Measurements from ENCODE around the gene C4orf51. TPM values are rescaled to one million over a fixed set of nuclear protein-coding genes. Genes with fewer than 3 reads are reported as not detected.

The C4orf51 gene
- total RNA-seq, 2 experiments from 2014 or later, result not detected

- Mint-ChIP-seq H3K4me1 (ENCODE audit: low read depth) (peaks cover 15% of the 10 kb centered on the region), H3K36me3 (ENCODE audit: low read depth) (peaks cover 78% of the 10 kb centered on the region), H3K27me3 (ENCODE audit: low read depth) (no peaks in the 10 kb centered on the region), H3K9me3 (ENCODE audit: insufficient read depth) (peaks cover 14% of the 10 kb centered on the region), H3K27ac (no peak overlapping the region), H3K4me3 (no peak overlapping the region)
- CTCF ChIA-PET, result no interaction called here
- DNase-seq (no peak), ATAC-seq (no peak)
- POLR2A ChIA-PET, result no interaction called here
Measured at GRCh38 chr4:145762719-145763118, 82.8 kb downstream of the C4orf51 start.

GRCh38 chr4:145763399-145763798 is 83.5 kb downstream of the C4orf51 start:
- Mint-ChIP-seq H3K27me3 (ENCODE audit: low read depth) (no peaks in the 10 kb centered on the region), H3K27ac (no peak overlapping the region), H3K4me1 (ENCODE audit: low read depth) (peaks cover 15% of the 10 kb centered on the region), H3K9me3 (ENCODE audit: insufficient read depth) (peaks cover 16% of the 10 kb centered on the region), H3K4me3 (no peak overlapping the region), H3K36me3 (ENCODE audit: low read depth) (peaks cover 80% of the 10 kb centered on the region)
- no peak for ATAC-seq
- no peak for DNase-seq
- POLR2A ChIA-PET, result no interaction called here
- CTCF ChIA-PET, result interaction anchor here (0.7 kb wide), 1 partner anchor 20 kb away, joined by 3 read pairs; no protein-coding TSS in a partner anchor

- no peak for DNase-seq
- H3K4me1 Mint-ChIP-seq (ENCODE audit: low read depth), result peaks cover 15% of the 10 kb centered on the region
- no peak overlapping the region for H3K4me3 Mint-ChIP-seq
- no peak overlapping the region for H3K27ac Mint-ChIP-seq
- H3K27me3 Mint-ChIP-seq (ENCODE audit: low read depth), result no peaks in the 10 kb centered on the region
- ChIA-PET POLR2A (no interaction called here), CTCF (no interaction called here)
- ATAC-seq, result no peak
- peaks cover 63% of the 10 kb centered on the region for H3K36me3 Mint-ChIP-seq (ENCODE audit: low read depth)
- H3K9me3 Mint-ChIP-seq (ENCODE audit: insufficient read depth), result peaks cover 16% of the 10 kb centered on the region
Measured at GRCh38 chr4:145766273-145766672, 86.3 kb downstream of the C4orf51 start.

- no peak for ATAC-seq
- Mint-ChIP-seq H3K27me3 (ENCODE audit: low read depth) (no peaks in the 10 kb centered on the region), H3K4me1 (ENCODE audit: low read depth) (peaks cover 15% of the 10 kb centered on the region), H3K4me3 (no peak overlapping the region), H3K27ac (no peak overlapping the region), H3K36me3 (ENCODE audit: low read depth) (peaks cover 55% of the 10 kb centered on the region), H3K9me3 (ENCODE audit: insufficient read depth) (peaks cover 16% of the 10 kb centered on the region)
- ChIA-PET CTCF (no interaction called here), POLR2A (no interaction called here)
- DNase-seq, result no peak
Measured at GRCh38 chr4:145769450-145770037, 89.6 kb downstream of the C4orf51 start.

- no peak for DNase-seq
- peaks cover 49% of the 10 kb centered on the region for H3K36me3 Mint-ChIP-seq (ENCODE audit: low read depth)
- ChIA-PET POLR2A (no interaction called here), CTCF (no interaction called here)
- no peak overlapping the region for H3K27ac Mint-ChIP-seq
- no peak for ATAC-seq
- H3K4me3 Mint-ChIP-seq, result no peak overlapping the region
- H3K27me3 Mint-ChIP-seq (ENCODE audit: low read depth), result no peaks in the 10 kb centered on the region
- H3K9me3 Mint-ChIP-seq (ENCODE audit: insufficient read depth), result peaks cover 16% of the 10 kb centered on the region
- peaks cover 15% of the 10 kb centered on the region for H3K4me1 Mint-ChIP-seq (ENCODE audit: low read depth)
Measured at GRCh38 chr4:145770124-145770523, 90.2 kb downstream of the C4orf51 start.

- DNase-seq, result no peak
- Mint-ChIP-seq H3K4me3 (no peak overlapping the region), H3K4me1 (ENCODE audit: low read depth) (peaks cover under 1% of the 10 kb centered on the region), H3K9me3 (ENCODE audit: insufficient read depth) (peaks cover 6% of the 10 kb centered on the region), H3K27me3 (ENCODE audit: low read depth) (no peaks in the 10 kb centered on the region), H3K36me3 (ENCODE audit: low read depth) (peaks cover 43% of the 10 kb centered on the region), H3K27ac (no peak overlapping the region)
- no peak for ATAC-seq
- POLR2A ChIA-PET, result no interaction called here
- CTCF ChIA-PET, result no interaction called here
Measured at GRCh38 chr4:145772347-145772746, 92.4 kb downstream of the C4orf51 start.

GRCh38 chr4:145773581-145774234 is 93.8 kb downstream of the C4orf51 start:
- Mint-ChIP-seq H3K27me3 (ENCODE audit: low read depth) (no peaks in the 10 kb centered on the region), H3K36me3 (ENCODE audit: low read depth) (peaks cover 39% of the 10 kb centered on the region), H3K4me1 (ENCODE audit: low read depth) (no peaks in the 10 kb centered on the region), H3K27ac (no peak overlapping the region), H3K9me3 (ENCODE audit: insufficient read depth) (no peaks in the 10 kb centered on the region), H3K4me3 (no peak overlapping the region)
- ChIA-PET POLR2A (interaction anchor here (0.5 kb wide), 1 partner anchor 30 kb away, joined by 4 read pairs; no protein-coding TSS in a partner anchor), CTCF (no interaction called here)
- ATAC-seq, result no peak
- DNase-seq, result no peak

- H3K27ac Mint-ChIP-seq, result no peak overlapping the region
- peaks cover 42% of the 10 kb centered on the region for H3K36me3 Mint-ChIP-seq (ENCODE audit: low read depth)
Measured at GRCh38 chr4:145774473-145774872, 94.5 kb downstream of the C4orf51 start.

GRCh38 chr4:145775406-145775805 is 95.5 kb downstream of the C4orf51 start:
- no peaks in the 10 kb centered on the region for H3K9me3 Mint-ChIP-seq (ENCODE audit: insufficient read depth)
- H3K4me3 Mint-ChIP-seq, result no peak overlapping the region
- H3K27me3 Mint-ChIP-seq (ENCODE audit: low read depth), result no peaks in the 10 kb centered on the region
- ChIA-PET CTCF (no interaction called here), POLR2A (no interaction called here)
- H3K36me3 Mint-ChIP-seq (ENCODE audit: low read depth), result peaks cover 44% of the 10 kb centered on the region
- no peak overlapping the region for H3K27ac Mint-ChIP-seq
- DNase-seq (no peak), ATAC-seq (no peak)
- H3K4me1 Mint-ChIP-seq (ENCODE audit: low read depth), result no peaks in the 10 kb centered on the region

More at GRCh38 chr4:145774473-145774872, 94.5 kb downstream of the C4orf51 start:
- ChIA-PET POLR2A (no interaction called here), CTCF (no interaction called here)
- Mint-ChIP-seq H3K9me3 (ENCODE audit: insufficient read depth) (no peaks in the 10 kb centered on the region), H3K4me1 (ENCODE audit: low read depth) (no peaks in the 10 kb centered on the region), H3K27me3 (ENCODE audit: low read depth) (no peaks in the 10 kb centered on the region), H3K4me3 (no peak overlapping the region)
- ATAC-seq, result no peak
- no peak for DNase-seq

- no peaks in the 10 kb centered on the region for H3K9me3 Mint-ChIP-seq (ENCODE audit: insufficient read depth)
- no peak overlapping the region for H3K27ac Mint-ChIP-seq
- no peak for DNase-seq
- H3K27me3 Mint-ChIP-seq (ENCODE audit: low read depth), result no peaks in the 10 kb centered on the region
- ChIA-PET CTCF (no interaction called here), POLR2A (no interaction called here)
- H3K4me1 Mint-ChIP-seq (ENCODE audit: low read depth), result peaks cover 2% of the 10 kb centered on the region
- ATAC-seq, result no peak
- H3K36me3 Mint-ChIP-seq (ENCODE audit: low read depth), result peaks cover 49% of the 10 kb centered on the region
- H3K4me3 Mint-ChIP-seq, result no peak overlapping the region
Measured at GRCh38 chr4:145776208-145776607, 96.3 kb downstream of the C4orf51 start.

GRCh38 chr4:145779319-145779801 is 99.4 kb downstream of the C4orf51 start:
- no peak overlapping the region for H3K4me3 Mint-ChIP-seq
- no peak for ATAC-seq
- peaks cover 8% of the 10 kb centered on the region for H3K4me1 Mint-ChIP-seq (ENCODE audit: low read depth)
- peaks cover 62% of the 10 kb centered on the region for H3K36me3 Mint-ChIP-seq (ENCODE audit: low read depth)
- no peak for DNase-seq
- H3K27ac Mint-ChIP-seq, result no peak overlapping the region
- H3K9me3 Mint-ChIP-seq (ENCODE audit: insufficient read depth), result peaks cover 4% of the 10 kb centered on the region
- ChIA-PET CTCF (no interaction called here), POLR2A (no interaction called here)
- H3K27me3 Mint-ChIP-seq (ENCODE audit: low read depth), result no peaks in the 10 kb centered on the region

- H3K36me3 Mint-ChIP-seq (ENCODE audit: low read depth), result peaks cover 69% of the 10 kb centered on the region
- H3K4me3 Mint-ChIP-seq, result no peak overlapping the region
- H3K9me3 Mint-ChIP-seq (ENCODE audit: insufficient read depth), result peaks cover 12% of the 10 kb centered on the region
- ChIA-PET CTCF (no interaction called here), POLR2A (no interaction called here)
- DNase-seq, result no peak
- ATAC-seq, result no peak
- H3K27me3 Mint-ChIP-seq (ENCODE audit: low read depth), result no peaks in the 10 kb centered on the region
- peaks cover 10% of the 10 kb centered on the region for H3K4me1 Mint-ChIP-seq (ENCODE audit: low read depth)
- no peak overlapping the region for H3K27ac Mint-ChIP-seq
Measured at GRCh38 chr4:145781351-145781750, 101.4 kb downstream of the C4orf51 start.
